Thyroid gland (tissue), 4 donors: Measurements from ENCODE around the gene PARP11. TPM values are rescaled to one million over a fixed set of nuclear protein-coding genes. Genes with fewer than 3 reads are reported as not detected.

Experiments
- DNase-seq, 2 donors: peaks; one replicate each; pipeline ENCODE4 v3.0.0-alpha.2; 2019
- H3K27ac ChIP-seq, 3 donors: fragments of 200-600 bp; sonication (generic); 1 replicate in 2 of 3; 2 replicates in 1 of 3; pipeline ENCODE4 v1.5.1; 2016 to 2019; ENCODE audit warnings: mild to moderate bottlenecking in 1 of 3, moderate library complexity in 1 of 3
- H3K27me3 ChIP-seq: fragments of 200-600 bp; sonication (generic); one replicate; pipeline ENCODE4 v1.5.1; 2019
- H3K36me3 ChIP-seq, 2 donors: fragments of 200-600 bp; sonication (generic); one replicate each; pipeline ENCODE4 v1.5.1; 2016 to 2019
- H3K4me1 ChIP-seq, 2 donors: fragments of 200-600 bp; sonication (generic); one replicate each; pipeline ENCODE4 v1.5.1; 2017 to 2019
- H3K4me3 ChIP-seq, 3 donors: fragments of 200-600 bp; sonication (generic); replicated peaks in 1 of 3; 1 replicate in 2 of 3; 2 replicates in 1 of 3; pipeline ENCODE4 v1.5.1; 2016; ENCODE audit warnings: mild to moderate bottlenecking in 1 of 3
- H3K9me3 ChIP-seq: fragments of 200-600 bp; sonication (generic); one replicate; pipeline ENCODE4 v1.5.1; 2017
- POLR2A ChIP-seq, 2 donors: fragments of 450-650 bp; IDR thresholded peaks; one replicate each; pipeline ENCODE4 v1.6.1; 2017; ENCODE audit warnings: antibody characterized with exemption in 2 of 2, mild to moderate bottlenecking in 2 of 2, moderate library complexity in 1 of 2
- WGBS, 2 donors: methylation state at CpG; one replicate each; pipeline ENCODE4 v1.1.5; 2017; 5-methylcytosine and 5-hydroxymethylcytosine counted together
- intact Hi-C: fragments of 100-400 bp; cut with DNase I; formaldehyde crosslinking; loops from one replicate; pipeline ENCODE4 v1.15.1; 2023
- total RNA-seq, 4 donors: library from RNA; depleted of rRNA; stranded (reverse); fragments of >200 nt; gene quantifications; one replicate each; pipeline ENCODE4 v1.2.3, GENCODE V29; 2016
- TF ChIP-seq, protein P1 (sequence below), 6 experiments: fragments of 200-600 bp in 3 of 6; fragments of 450-650 bp in 3 of 6; sonication (generic) in 3 of 6; IDR thresholded peaks; one replicate each; pipeline ENCODE4 v1.5.1; 2016 to 2019; ENCODE audit warnings: antibody characterized with exemption in 6 of 6, mild to moderate bottlenecking in 2 of 6, inconsistent platforms in 1 of 6, moderate library complexity in 1 of 6

The PARP11 gene
- total RNA-seq, 4 donors from 2014 or later, result 8.7 to 26.2 (median 15.4) TPM

- no peaks in the 10 kb centered on the region for H3K4me1 ChIP-seq
- intact Hi-C loops, result no loop called here
- no peaks in the 10 kb centered on the region for H3K27me3 ChIP-seq
- DNase-seq, result no peak
- WGBS, 2 donors, result 95 to 100% methylated on average over 1 of the region's 1 CpG
- TF ChIP-seq, protein P1, sequence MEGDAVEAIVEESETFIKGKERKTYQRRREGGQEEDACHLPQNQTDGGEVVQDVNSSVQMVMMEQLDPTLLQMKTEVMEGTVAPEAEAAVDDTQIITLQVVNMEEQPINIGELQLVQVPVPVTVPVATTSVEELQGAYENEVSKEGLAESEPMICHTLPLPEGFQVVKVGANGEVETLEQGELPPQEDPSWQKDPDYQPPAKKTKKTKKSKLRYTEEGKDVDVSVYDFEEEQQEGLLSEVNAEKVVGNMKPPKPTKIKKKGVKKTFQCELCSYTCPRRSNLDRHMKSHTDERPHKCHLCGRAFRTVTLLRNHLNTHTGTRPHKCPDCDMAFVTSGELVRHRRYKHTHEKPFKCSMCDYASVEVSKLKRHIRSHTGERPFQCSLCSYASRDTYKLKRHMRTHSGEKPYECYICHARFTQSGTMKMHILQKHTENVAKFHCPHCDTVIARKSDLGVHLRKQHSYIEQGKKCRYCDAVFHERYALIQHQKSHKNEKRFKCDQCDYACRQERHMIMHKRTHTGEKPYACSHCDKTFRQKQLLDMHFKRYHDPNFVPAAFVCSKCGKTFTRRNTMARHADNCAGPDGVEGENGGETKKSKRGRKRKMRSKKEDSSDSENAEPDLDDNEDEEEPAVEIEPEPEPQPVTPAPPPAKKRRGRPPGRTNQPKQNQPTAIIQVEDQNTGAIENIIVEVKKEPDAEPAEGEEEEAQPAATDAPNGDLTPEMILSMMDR (IDR thresholded peaks at IDR 0.05), result no peak
- no peak for TF ChIP-seq POLR2A (IDR thresholded peaks at IDR 0.05)
- no peaks in the 10 kb centered on the region for H3K9me3 ChIP-seq
- H3K36me3 ChIP-seq, result no peaks in the 10 kb centered on the region
- H3K27ac ChIP-seq, result no peak overlapping the region
- no peak overlapping the region for H3K4me3 ChIP-seq
Observed at GRCh38 chr12:3770891-3771290, 102.3 kb downstream of the PARP11 start.

- Histone ChIP-seq H3K4me1 (no peaks in the 10 kb centered on the region), H3K27ac (no peak overlapping the region), H3K9me3 (no peaks in the 10 kb centered on the region), H3K27me3 (no peaks in the 10 kb centered on the region), H3K4me3 (no peak overlapping the region), H3K36me3 (no peaks in the 10 kb centered on the region)
- no peak for DNase-seq
- intact Hi-C loops, result no loop called here
- TF ChIP-seq, protein P1 (IDR thresholded peaks at IDR 0.05), result no peak
- TF ChIP-seq POLR2A (IDR thresholded peaks at IDR 0.05), result no peak
- 86 to 91% methylated on average over 3 of the region's 3 CpGs for WGBS, 2 donors
Observed at GRCh38 chr12:3768911-3769447, 104.2 kb downstream of the PARP11 start.

- H3K27me3 ChIP-seq, result no peaks in the 10 kb centered on the region
- no peaks in the 10 kb centered on the region for H3K36me3 ChIP-seq
- H3K4me1 ChIP-seq, result no peaks in the 10 kb centered on the region
- no peak overlapping the region for H3K27ac ChIP-seq
- 67 to 74% methylated on average over 7 of the region's 7 CpGs for whole genome bisulfite sequencing, 2 donors
- H3K9me3 ChIP-seq, result no peaks in the 10 kb centered on the region
- intact Hi-C loops, result no loop called here
- H3K4me3 ChIP-seq, result no peak overlapping the region
- TF ChIP-seq, protein P1 (IDR thresholded peaks at IDR 0.05), result no peak
- TF ChIP-seq POLR2A (IDR thresholded peaks at IDR 0.05), result no peak
- DNase-seq, result no peak
Observed at GRCh38 chr12:3761116-3761735, 112.0 kb downstream of the PARP11 start.

DNA sequence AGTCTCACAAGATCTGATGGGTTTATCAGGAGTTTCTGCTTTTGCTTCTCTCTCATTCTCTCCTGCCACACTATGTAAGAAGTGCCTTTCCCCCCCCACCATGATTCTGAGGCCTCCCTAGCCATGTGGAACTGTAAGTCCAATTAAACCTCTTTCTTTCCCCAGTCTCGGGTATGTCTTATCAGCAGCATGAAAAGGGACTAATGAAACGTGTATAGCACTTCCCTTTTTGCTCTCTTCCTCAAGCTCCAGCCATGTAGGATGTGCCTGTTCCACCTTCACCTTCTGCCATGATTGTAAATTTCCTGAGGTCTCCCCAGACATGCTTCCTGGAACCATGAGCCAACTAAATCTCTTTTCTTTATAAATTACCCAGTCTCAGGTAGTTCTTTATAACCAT, 113.3 kb downstream of the PARP11 start:
- H3K36me3 ChIP-seq, result no peaks in the 10 kb centered on the region
- no peak overlapping the region for H3K27ac ChIP-seq
- no peaks in the 10 kb centered on the region for H3K9me3 ChIP-seq
- H3K4me1 ChIP-seq, result no peaks in the 10 kb centered on the region
- TF ChIP-seq, protein P1 (IDR thresholded peaks at IDR 0.05), result no peak
- TF ChIP-seq POLR2A (IDR thresholded peaks at IDR 0.05), result no peak
- DNase-seq, result no peak
- H3K27me3 ChIP-seq, result no peaks in the 10 kb centered on the region
- intact Hi-C loops, result no loop called here
- H3K4me3 ChIP-seq, result no peak overlapping the region
- WGBS, 2 donors, result 72 to 83% methylated on average over 2 of the region's 2 CpGs

Other genes starting within 250 kb of the PARP11 start
- gene CRACR2A, start 120.3 kb downstream of the PARP11 start, total RNA-seq, result 1 to 10 TPM; 1.2 to 7.9 (median 2.2) TPM